ENCODE measurements around the gene CYP11A1. TPM values are rescaled to one million over a fixed set of nuclear protein-coding genes. Genes with fewer than 3 reads are reported as not detected.

Gene CYP11A1
- total RNA-seq, 1 experiment from 2014 or later = 1.7 TPM

GRCh38 chr15:74338676-74339075 is 28.8 kb downstream of the CYP11A1 start:
- H2BK12ac ChIP-seq (ENCODE audit: insufficient read length, low read depth, low read length) = no peak overlapping the region
- H3K9me3 ChIP-seq (ENCODE audit: control insufficient read depth, low read depth, low read length) = no peaks in the 10 kb centered on the region
- no peaks in the 10 kb centered on the region for H3K4me1 Mint-ChIP-seq
- no peak overlapping the region for H3K27ac ChIP-seq (ENCODE audit: insufficient read length, low read depth, low read length)
- no peak for DNase-seq
- peaks cover 21% of the 10 kb centered on the region for H3K27me3 Mint-ChIP-seq (ENCODE audit: low read depth)
- H3K36me3 Mint-ChIP-seq (ENCODE audit: insufficient read depth in 1 of 3, low read depth in 3 of 3) = peaks cover 0 to 2% (median 0%) of the 10 kb centered on the region in 3 experiments; a peak in 2 of 7 replicates
- H3K79me1 ChIP-seq (ENCODE audit: insufficient read depth, low read depth, low read length, poor library complexity, severe bottlenecking) = no peaks in the 10 kb centered on the region
- no peak overlapping the region for H3K23ac ChIP-seq (ENCODE audit: insufficient read length, low read depth, low read length)
- no peak overlapping the region for H3K56ac ChIP-seq (ENCODE audit: insufficient read length, low read depth, low read length)
- H3K4ac ChIP-seq (ENCODE audit: low read depth, low read length) = no peak overlapping the region
- H3K79me2 ChIP-seq (ENCODE audit: insufficient read depth, low read length) = no peaks in the 10 kb centered on the region
- no peaks in the 10 kb centered on the region for H3K4me1 ChIP-seq (ENCODE audit: insufficient read depth, low read length)
- H2BK120ac ChIP-seq (ENCODE audit: low read depth, low read length, poor library complexity, severe bottlenecking) = no peak overlapping the region
- no peak overlapping the region for H2BK5ac ChIP-seq (ENCODE audit: insufficient read length, low read length)
- H3K4me2 ChIP-seq (ENCODE audit: insufficient read depth, insufficient read length, low read length) = no peak overlapping the region
- H2BK15ac ChIP-seq (ENCODE audit: low read depth, low read length) = no peak overlapping the region
- no peaks in the 10 kb centered on the region for H4K20me1 ChIP-seq (ENCODE audit: control insufficient read depth, insufficient read depth, insufficient read length)
- H4K91ac ChIP-seq (ENCODE audit: insufficient read length, low read depth, low read length) = no peak overlapping the region
- H3K23me2 ChIP-seq (ENCODE audit: insufficient read length, low read depth, low read length, poor library complexity, severe bottlenecking) = no peaks in the 10 kb centered on the region
- H4K8ac ChIP-seq (replicated peaks; ENCODE audit: insufficient read length, low read depth, low read length) = no peak overlapping the region
- WGBS (ENCODE audit: extremely low coverage, insufficient read length, low lambda C conversion rate) = no CpG with 5 or more reads among the region's 5 CpGs
- H3K27me3 ChIP-seq (ENCODE audit: insufficient read depth, low read length) = no peaks in the 10 kb centered on the region
- no peak overlapping the region for H3K27ac Mint-ChIP-seq
- H3K9ac ChIP-seq (ENCODE audit: extremely low read depth, insufficient read length, low read length) = no peak overlapping the region
- no peak overlapping the region for H4K5ac ChIP-seq (ENCODE audit: insufficient read length, low read depth, low read length)
- no peak overlapping the region for H2AFZ ChIP-seq (ENCODE audit: low read length)
- H2AK5ac ChIP-seq (ENCODE audit: insufficient read length, low read length) = no peak overlapping the region
- no peak overlapping the region for H2BK20ac ChIP-seq (ENCODE audit: low read depth, low read length, poor library complexity, severe bottlenecking)
- H3K4me3 Mint-ChIP-seq = no peak overlapping the region
- no peak overlapping the region; the same call in 1 of the 2 replicates for H3K14ac ChIP-seq (ENCODE audit: insufficient read depth, low read length)
- no peak overlapping the region for H3K18ac ChIP-seq (ENCODE audit: insufficient read length, low read depth, low read length)
- H3K9me3 Mint-ChIP-seq = peaks cover 0 to 6% of the 10 kb centered on the region in 2 experiments; a peak in 2 of 5 replicates
- H3T11ph ChIP-seq (ENCODE audit: low read length) = no peak overlapping the region
- TF ChIP-seq CTCF (conservative IDR thresholded peaks at IDR 0.05) = no peak
